Stimulated activated CD4-positive, alpha-beta T cell treated with anti-CD3 and anti-CD28 coated beads, TNF-alpha, amount 100 ng/mL, for 4 hours (primary cell): ENCODE measurements around the gene SPOCK2.

Source experiments
- DNase-seq, 3 experiments: peaks; one replicate each; pipeline ENCODE4 v3.0.0-alpha.2; 2020; ENCODE audit warnings: low read depth in 3 of 3

Gene SPOCK2

DNA sequence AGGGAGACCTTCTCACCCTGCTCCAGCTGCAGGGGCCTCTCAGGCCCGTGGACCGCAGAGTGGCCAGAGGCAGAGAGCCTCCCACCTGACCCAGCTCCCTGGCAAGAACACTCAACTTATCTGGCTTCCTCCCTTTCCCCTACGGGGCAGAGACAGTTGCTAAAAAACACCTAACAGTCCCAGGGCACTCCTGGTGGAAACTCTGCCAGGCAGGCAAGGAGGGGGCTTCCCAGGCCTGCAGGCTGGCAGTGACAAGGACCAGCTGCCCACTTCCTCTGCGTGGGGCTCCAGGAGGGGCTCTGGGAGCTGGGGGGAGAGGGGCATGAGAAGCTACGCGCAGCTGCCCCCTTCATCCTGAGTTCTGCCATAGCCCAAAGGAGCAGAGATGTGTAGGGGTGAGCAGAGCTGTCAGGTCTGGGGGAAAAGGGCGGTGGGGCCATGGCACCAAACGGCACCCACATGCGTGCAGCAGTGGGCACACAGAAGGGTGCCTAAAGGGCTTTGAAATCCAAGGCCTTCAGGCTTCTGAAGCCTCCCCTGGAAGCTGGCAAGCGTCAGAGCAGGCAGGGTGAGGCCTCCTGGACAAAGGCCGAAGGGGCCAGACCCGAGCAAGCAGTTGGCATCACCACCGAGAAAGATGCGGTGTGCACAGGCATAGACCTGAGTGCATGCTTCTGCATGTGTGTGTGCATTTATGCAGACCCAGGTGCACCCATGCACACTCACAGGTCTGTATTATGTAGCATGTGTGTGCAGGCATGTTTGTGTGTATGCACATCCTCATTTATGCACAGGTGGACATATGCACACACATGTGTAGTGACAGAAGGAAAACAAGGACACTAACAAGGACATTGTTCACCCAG lies 14.4 kb downstream of the SPOCK2 start:
- DNase-seq = no peak

GRCh38 chr10:72072639-72073038 lies 15.7 kb downstream of the SPOCK2 start:
- DNase-seq = no peak

GRCh38 chr10:72072046-72072445 lies 16.3 kb downstream of the SPOCK2 start:
- DNase-seq = no peak

DNA sequence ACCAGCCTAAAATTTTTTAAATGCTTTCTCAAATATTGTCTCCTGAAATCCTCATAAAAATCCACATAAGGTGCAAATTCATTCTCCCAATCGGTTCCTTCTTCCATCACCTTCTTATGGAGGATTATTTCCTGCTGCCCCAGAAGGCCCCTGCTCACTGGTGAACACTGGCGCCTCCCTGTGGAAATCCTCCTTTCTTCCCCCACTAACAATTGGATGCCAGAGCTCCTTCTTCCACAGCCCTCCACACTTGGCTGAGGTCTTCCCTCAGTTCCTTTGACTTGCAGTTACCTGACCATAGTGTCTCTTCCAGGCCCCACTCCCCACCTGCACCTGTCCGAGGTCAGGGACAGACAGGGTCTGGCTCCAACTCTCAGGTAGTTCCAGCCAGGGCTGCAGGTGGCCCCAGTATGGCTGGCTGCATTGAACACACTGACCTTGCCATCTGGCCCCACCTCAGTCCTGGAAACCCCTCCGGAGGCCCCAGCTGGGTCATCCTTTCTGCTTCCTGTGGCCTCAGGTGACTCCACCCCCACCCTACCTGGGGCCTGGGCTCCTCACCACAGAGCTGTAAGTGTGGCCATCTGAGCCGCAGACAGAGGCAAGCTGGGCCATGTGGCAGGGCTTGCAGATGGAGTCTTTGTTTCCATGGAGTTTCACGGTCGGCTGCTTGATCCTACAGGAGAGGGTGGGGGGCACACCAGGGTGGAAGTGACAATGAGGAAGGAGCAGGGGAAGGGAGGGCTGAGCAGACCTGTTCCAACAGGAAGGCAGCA lies 18.4 kb downstream of the SPOCK2 start:
- DNase-seq = no peak

- DNase-seq = no peak
These were observed 19.4 kb downstream of the SPOCK2 start for GRCh38 chr10:72068901-72069446.

DNA sequence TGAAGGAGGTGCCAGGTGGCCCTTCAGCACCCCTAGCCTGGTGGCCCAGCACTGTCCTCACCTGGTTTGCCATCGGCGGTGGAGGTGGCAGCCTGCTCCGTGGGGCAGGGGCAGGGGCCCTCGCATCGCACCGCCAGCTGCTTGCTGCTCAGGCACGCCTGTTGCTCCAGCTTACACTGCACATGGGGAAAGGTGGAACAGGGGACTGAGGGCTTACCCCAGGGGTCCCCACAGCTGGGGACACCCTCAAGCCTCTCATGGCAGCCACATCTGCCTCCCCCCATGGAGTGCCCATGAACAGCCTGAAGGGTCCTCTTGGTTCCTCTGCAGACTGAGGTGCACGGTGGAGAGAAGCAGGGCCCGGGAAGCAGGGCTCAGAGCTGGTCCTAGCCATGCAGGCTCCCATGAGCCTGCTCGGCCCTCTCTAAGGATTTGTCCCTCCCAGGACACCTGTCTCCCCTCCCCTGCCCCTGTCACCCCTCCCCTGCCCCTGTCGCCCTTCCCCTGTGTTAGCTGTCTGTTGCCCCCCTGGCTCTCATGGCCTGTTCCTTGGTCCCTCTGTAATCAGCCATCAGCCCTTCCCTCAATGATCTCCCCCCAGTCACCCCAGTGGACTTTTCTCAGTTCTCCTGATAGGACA lies 20.1 kb downstream of the SPOCK2 start:
- DNase-seq = no peak

DNA sequence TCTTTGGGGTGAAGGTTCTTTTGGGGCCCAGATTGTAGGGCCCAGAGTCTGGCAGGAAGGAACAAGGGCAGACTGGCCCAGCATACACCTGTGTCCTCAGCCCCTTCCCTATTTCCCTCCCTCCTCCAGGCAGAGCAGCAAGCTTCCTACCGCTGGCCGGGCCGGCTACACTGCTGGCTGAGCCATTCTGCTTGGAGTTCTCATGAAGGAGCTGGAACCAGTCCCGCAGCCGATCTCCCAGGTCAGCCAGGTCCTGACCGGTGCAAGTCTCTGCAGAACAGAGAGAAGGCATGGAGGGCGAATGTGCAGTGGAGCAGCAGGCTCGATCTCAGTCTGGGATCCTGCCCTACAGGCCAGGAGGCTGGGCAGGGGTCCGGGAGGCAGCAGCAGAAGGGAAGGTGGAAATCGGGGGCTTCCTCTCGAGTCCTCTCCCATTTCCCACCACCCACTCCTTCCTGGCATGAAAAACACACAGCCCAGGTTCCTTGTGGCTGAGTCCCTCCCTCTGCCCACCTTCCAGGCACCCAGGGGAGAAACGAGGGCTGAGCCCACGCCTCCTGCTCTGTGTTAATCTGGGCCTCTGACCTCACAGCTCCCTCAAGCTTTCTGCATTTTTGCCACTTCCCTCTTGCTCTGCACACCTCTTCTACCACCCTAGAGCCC lies 20.8 kb downstream of the SPOCK2 start:
- no peak for DNase-seq

DNA sequence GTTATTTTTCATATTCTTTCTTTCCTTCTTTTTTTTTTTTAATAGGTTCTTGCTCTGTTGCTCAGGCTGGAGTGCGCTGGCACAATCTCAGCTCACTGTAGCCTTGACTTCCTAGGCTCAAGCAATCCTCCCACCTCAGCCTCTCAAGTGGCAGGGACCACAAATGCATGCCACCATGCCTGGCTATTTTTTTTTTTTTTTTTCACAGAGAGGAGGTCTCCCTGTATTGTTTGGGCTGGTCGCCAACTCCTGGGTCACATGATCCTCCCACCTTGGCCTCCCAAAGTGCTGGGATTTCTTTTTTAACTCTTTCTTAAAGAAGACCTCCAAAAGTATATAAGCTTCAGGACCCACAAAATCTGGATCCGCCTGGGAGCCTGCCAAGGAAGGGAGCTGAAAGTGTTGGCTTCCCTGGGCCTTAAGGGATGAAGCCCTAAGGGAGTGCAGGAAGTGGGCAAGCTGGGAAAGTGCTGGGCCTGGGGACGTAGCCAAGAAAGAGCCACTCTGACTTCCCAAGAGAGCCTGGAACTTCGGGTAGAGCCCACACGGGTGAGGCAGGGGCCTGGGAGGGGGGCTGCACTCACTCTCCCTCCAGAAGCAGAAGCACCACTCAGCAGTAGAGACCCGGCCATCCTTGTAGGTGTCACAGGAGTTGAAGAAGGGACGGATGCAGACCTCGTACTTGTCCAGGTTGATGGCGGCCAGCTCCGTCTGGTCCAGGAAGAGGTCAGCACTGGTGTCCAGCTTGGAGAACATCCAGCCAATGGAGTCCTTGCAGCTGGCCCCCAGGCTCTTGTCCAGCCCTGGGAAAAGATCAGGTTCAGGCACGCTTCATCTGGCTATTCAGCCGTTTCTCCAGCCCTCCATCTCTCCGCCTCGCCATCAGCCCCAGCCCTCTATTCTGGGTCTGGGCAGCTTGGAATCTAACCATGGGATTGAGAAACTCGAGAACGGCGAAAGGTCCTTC lies 21.8 kb downstream of the SPOCK2 start:
- no peak for DNase-seq

DNA sequence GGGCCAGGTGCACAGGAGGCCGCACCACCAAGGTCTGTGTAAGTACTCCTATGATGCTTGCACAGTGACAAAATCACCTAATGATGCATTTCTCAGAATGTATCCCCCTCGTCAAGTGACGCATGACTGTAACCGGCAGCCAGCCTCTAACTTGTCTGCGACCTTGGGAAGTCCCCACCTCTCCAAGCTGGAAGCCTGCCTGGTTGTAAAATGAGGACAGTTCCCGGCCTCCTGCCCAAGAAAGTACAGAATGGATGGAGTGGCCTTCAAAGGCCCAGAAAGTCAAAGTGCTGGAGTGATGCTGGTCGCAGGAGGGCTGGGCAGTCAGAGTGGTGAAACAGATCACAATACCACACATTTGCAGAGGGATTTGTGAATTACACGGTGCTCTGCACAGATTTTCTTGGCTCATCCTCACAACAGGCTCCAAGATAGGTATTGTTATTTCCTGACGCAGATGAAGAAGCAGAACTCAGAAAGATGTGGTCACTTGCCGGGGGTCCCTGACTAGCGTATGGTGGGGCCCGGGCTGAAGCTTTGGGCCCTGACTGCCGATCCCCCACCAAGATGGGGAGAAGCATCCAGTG lies 22.8 kb downstream of the SPOCK2 start:
- no peak for DNase-seq

DNA sequence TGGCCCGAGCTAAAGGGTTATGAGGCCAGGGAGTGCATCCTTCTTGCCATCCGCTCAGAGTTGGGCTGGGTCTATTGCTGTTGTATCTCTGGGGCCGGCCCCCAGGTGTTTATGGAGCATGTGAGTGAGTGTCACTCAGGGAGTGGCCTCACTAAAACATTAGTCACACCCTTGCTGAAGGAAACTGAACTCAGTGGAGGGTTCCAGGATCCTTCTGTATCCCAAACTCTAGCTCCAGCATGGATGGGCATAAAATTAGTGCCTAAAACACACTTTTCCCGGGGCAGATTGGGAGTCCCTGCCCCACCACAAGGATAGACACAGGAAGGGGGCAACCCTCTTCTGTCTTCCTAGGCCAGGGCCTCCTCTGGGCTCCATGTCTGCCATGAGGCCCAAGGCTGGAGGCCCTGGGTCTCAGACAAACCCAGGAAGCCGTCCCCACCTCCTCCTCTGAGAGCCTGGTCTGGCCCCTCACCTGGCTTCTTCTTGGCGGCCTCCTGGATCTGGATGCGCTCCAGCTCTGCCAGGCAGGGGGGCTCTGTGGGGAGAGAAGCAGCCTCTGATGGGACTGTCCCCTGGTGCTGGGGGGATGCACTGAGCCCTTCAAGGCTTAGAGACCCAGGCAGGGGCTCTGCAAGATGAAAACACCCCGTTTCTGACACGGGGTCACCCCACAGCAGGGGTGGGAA lies 24.5 kb downstream of the SPOCK2 start:
- DNase-seq = no peak

GRCh38 chr10:72062832-72063702 lies 25.3 kb downstream of the SPOCK2 start:
- no peak for DNase-seq

- DNase-seq = no peak
These were observed 26.0 kb downstream of the SPOCK2 start for GRCh38 chr10:72062382-72062781.

- no peak for DNase-seq
These were observed 26.4 kb downstream of the SPOCK2 start for GRCh38 chr10:72061930-72062329.

DNA sequence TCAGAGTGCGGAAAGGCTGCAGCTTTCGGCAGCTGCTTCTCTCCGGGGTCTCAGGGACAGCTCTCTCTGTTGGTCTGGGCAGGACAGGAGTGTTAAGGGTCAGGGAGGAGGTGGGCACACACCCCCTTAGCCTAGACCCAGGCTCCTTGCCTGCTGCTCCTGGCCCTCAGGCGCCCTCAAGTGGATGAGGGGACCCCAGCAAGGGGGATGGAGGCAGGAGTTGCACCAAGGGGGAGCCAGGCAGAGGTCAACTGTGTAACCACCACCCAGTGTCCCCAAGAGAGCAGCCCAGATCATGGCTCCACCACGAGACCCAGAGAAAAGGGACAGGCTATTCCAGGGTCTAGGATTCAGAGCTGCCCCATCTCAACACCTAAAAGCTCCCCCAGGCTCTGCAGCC lies 26.9 kb downstream of the SPOCK2 start:
- DNase-seq = no peak

DNA sequence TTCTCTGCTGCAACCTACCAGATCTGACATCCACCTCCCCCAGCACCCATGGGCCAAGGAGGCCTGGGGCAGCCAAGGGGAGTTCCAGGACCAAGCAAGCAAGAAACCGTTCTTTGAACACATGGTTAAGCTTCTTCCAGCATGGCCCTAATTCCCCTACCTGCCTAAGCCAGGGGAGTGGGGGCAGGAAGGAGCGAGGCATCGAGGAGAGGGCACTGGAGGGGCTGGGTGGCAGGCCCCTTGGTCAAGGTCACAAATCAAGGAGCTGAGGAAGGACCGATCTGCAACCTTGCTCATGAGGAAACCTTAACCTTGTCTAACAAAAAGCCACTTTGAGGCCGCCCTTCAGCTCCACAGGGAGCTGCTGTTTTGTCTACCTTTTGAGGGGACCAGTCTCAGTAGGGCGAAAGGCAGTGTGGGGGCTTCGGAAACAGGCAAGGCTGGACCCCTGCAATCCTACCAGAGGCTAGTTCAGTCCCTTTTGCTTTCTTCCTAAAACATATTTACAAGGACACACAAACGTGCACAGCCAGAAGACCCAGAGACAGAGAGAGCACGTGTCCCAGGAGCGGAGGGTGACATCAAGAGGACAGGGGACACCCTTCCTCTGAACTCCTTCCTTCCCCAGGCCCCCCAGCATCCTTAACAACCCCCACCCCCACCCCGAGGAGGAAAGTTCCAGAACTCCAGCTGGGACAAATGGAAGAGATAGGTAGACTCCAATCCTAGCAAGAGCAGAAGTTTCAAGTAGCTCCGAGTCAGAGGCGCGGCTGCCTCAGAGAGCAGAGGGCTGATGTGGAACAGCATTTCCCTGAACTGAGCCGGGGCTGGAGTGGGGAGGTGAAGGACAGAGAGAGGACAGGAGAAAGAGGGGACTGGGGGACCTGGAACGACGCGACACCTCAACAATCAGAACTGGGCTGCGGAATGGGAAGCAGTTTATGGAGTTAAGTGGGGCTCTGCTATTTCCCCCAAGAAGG lies 28.2 kb downstream of the SPOCK2 start:
- DNase-seq = no peak

DNA sequence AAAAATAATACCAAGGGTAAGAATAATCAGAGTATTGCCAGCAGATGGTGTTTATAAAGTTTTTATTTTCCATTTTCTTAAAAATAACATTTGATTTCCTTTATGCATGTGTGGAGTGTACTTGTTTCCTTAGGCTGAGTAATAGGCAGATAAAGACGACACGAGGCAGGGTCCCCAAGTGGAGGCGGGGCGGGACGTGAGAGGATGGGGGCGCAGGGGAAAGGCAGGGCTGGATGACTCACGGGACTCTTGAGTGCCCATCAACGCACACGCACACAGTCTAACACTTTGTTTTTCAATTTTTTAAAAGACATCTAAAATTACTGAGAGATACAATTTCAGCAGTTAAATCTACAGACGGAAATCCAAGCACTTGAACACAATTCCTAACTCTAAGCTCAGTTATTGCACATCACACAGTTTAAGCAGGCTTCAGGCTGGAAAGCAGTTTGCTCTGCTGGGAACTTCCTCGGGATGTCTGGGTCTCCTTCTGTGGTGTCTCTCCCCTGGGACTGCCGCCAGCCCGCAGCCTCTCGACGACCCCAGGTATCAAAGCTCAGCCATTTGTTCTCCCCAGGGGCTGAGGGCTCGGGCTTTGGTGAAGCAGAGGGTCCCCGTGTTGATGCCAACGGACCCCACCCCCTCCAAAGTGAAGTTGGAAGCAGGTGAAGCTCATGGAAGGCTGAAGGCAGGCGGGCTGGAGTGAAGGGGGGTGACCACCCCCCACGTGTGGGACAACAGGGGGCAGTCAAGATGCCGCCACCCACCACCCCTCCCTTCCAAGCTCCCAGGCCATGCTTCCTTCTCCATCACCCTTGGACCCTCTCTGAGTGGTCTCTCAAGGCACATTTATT lies 29.1 kb downstream of the SPOCK2 start:
- peak in 2 of 3 experiments; percentile 26 to 28 for DNase-seq
